ENCODE data around the gene CAMK4.
"Not testable (repeated sequence)": the region's sequence is repeated elsewhere in the genome, so short reads cannot be mapped to it uniquely, and the experiment has no call there.

Gene CAMK4

GRCh38 chr5:111337133-111337532 is 112.9 kb downstream of the CAMK4 start:
- Mint-ChIP-seq H3K9me3 (no peaks in the 10 kb centered on the region), H3K27ac (no peak overlapping the region), H3K36me3 (ENCODE audit: low read depth) (no peaks in the 10 kb centered on the region), H3K27me3 (no peaks in the 10 kb centered on the region), H3K4me3 (no peak overlapping the region), H3K4me1 (ENCODE audit: low read depth) (no peaks in the 10 kb centered on the region)
- intact Hi-C loops (cut with micrococcal nuclease), result no loop called here

GRCh38 chr5:111337688-111338087 is 113.5 kb downstream of the CAMK4 start:
- no peak overlapping the region for H3K4me3 Mint-ChIP-seq
- H3K4me1 Mint-ChIP-seq (ENCODE audit: low read depth), result no peaks in the 10 kb centered on the region

GRCh38 chr5:111345731-111346130 is 121.5 kb downstream of the CAMK4 start:
- H3K36me3 Mint-ChIP-seq (ENCODE audit: low read depth), result no peaks in the 10 kb centered on the region

More at GRCh38 chr5:111337688-111338087, 113.5 kb downstream of the CAMK4 start:
- H3K27me3 Mint-ChIP-seq, result no peaks in the 10 kb centered on the region
- H3K27ac Mint-ChIP-seq, result no peak overlapping the region
- intact Hi-C loops (cut with micrococcal nuclease), result no loop called here
- H3K9me3 Mint-ChIP-seq, result no peaks in the 10 kb centered on the region
- H3K36me3 Mint-ChIP-seq (ENCODE audit: low read depth), result no peaks in the 10 kb centered on the region

GRCh38 chr5:111347021-111347420 is 122.8 kb downstream of the CAMK4 start:
- H3K27ac Mint-ChIP-seq, result no peak overlapping the region
- no peaks in the 10 kb centered on the region for H3K9me3 Mint-ChIP-seq
- intact Hi-C loops (cut with micrococcal nuclease), result no loop called here
- no peak overlapping the region for H3K4me3 Mint-ChIP-seq
- no peaks in the 10 kb centered on the region for H3K4me1 Mint-ChIP-seq (ENCODE audit: low read depth)
- no peaks in the 10 kb centered on the region for H3K36me3 Mint-ChIP-seq (ENCODE audit: low read depth)
- H3K27me3 Mint-ChIP-seq, result no peaks in the 10 kb centered on the region

More at GRCh38 chr5:111345731-111346130, 121.5 kb downstream of the CAMK4 start:
- intact Hi-C loops (cut with micrococcal nuclease), result no loop called here
- Mint-ChIP-seq H3K4me3 (no peak overlapping the region), H3K27me3 (no peaks in the 10 kb centered on the region), H3K27ac (no peak overlapping the region), H3K9me3 (no peaks in the 10 kb centered on the region), H3K4me1 (ENCODE audit: low read depth) (no peaks in the 10 kb centered on the region)

- H3K4me1 Mint-ChIP-seq (ENCODE audit: low read depth), result no peaks in the 10 kb centered on the region
- intact Hi-C loops (cut with micrococcal nuclease), result no loop called here
- no peaks in the 10 kb centered on the region for H3K27me3 Mint-ChIP-seq
- H3K27ac Mint-ChIP-seq, result no peak overlapping the region
- no peak overlapping the region for H3K4me3 Mint-ChIP-seq
- no peaks in the 10 kb centered on the region for H3K9me3 Mint-ChIP-seq
- no peaks in the 10 kb centered on the region for H3K36me3 Mint-ChIP-seq (ENCODE audit: low read depth)
Observed at GRCh38 chr5:111348661-111349329, 124.6 kb downstream of the CAMK4 start.

- intact Hi-C loops (cut with micrococcal nuclease), result no loop called here
- Mint-ChIP-seq H3K9me3 (no peaks in the 10 kb centered on the region), H3K4me3 (no peak overlapping the region), H3K4me1 (ENCODE audit: low read depth) (no peaks in the 10 kb centered on the region), H3K27me3 (no peaks in the 10 kb centered on the region), H3K36me3 (ENCODE audit: low read depth) (no peaks in the 10 kb centered on the region), H3K27ac (no peak overlapping the region)
Observed at GRCh38 chr5:111349429-111349828, 125.2 kb downstream of the CAMK4 start.

GRCh38 chr5:111353035-111353434 is 128.9 kb downstream of the CAMK4 start:
- intact Hi-C loops (cut with micrococcal nuclease), result no loop called here
- Mint-ChIP-seq H3K27ac (no peak overlapping the region), H3K9me3 (no peaks in the 10 kb centered on the region), H3K36me3 (ENCODE audit: low read depth) (no peaks in the 10 kb centered on the region), H3K27me3 (no peaks in the 10 kb centered on the region), H3K4me3 (no peak overlapping the region), H3K4me1 (ENCODE audit: low read depth) (no peaks in the 10 kb centered on the region)

GRCh38 chr5:111358726-111359125 is 134.5 kb downstream of the CAMK4 start:
- H3K4me1 Mint-ChIP-seq (ENCODE audit: low read depth); intact Hi-C loops (cut with micrococcal nuclease); H3K4me3 Mint-ChIP-seq; H3K9me3 Mint-ChIP-seq; H3K36me3 Mint-ChIP-seq (ENCODE audit: low read depth); H3K27me3 Mint-ChIP-seq; H3K27ac Mint-ChIP-seq: not testable (repeated sequence)

GRCh38 chr5:111360173-111360572 is 136.0 kb downstream of the CAMK4 start:
- Mint-ChIP-seq H3K36me3 (ENCODE audit: low read depth) (no peaks in the 10 kb centered on the region), H3K4me3 (no peak overlapping the region), H3K4me1 (ENCODE audit: low read depth) (no peaks in the 10 kb centered on the region), H3K27me3 (no peaks in the 10 kb centered on the region), H3K9me3 (peaks cover 8% of the 10 kb centered on the region), H3K27ac (no peak overlapping the region)
- intact Hi-C loops (cut with micrococcal nuclease), result no loop called here

GRCh38 chr5:111364992-111365391 is 140.8 kb downstream of the CAMK4 start:
- no peaks in the 10 kb centered on the region for H3K9me3 Mint-ChIP-seq
- intact Hi-C loops (cut with micrococcal nuclease), result no loop called here
- H3K4me1 Mint-ChIP-seq (ENCODE audit: low read depth), result no peaks in the 10 kb centered on the region
- no peaks in the 10 kb centered on the region for H3K36me3 Mint-ChIP-seq (ENCODE audit: low read depth)
- H3K27me3 Mint-ChIP-seq, result no peaks in the 10 kb centered on the region
- H3K4me3 Mint-ChIP-seq, result no peak overlapping the region
- no peak overlapping the region for H3K27ac Mint-ChIP-seq

- no peaks in the 10 kb centered on the region for H3K27me3 Mint-ChIP-seq
- no peaks in the 10 kb centered on the region for H3K4me1 Mint-ChIP-seq (ENCODE audit: low read depth)
- no peak overlapping the region for H3K27ac Mint-ChIP-seq
- peaks cover 8% of the 10 kb centered on the region for H3K9me3 Mint-ChIP-seq
- no peak overlapping the region for H3K4me3 Mint-ChIP-seq
- H3K36me3 Mint-ChIP-seq (ENCODE audit: low read depth), result no peaks in the 10 kb centered on the region
- intact Hi-C loops (cut with micrococcal nuclease), result no loop called here
Observed at GRCh38 chr5:111366388-111366787, 142.2 kb downstream of the CAMK4 start.

- no peaks in the 10 kb centered on the region for H3K4me1 Mint-ChIP-seq (ENCODE audit: low read depth)
Observed at GRCh38 chr5:111367115-111367514, 142.9 kb downstream of the CAMK4 start.

GRCh38 chr5:111372799-111373198 is 148.6 kb downstream of the CAMK4 start:
- Mint-ChIP-seq H3K4me3 (no peak overlapping the region), H3K36me3 (ENCODE audit: low read depth) (no peaks in the 10 kb centered on the region), H3K27me3 (no peaks in the 10 kb centered on the region), H3K9me3 (peaks cover 8% of the 10 kb centered on the region), H3K4me1 (ENCODE audit: low read depth) (no peaks in the 10 kb centered on the region), H3K27ac (no peak overlapping the region)
- intact Hi-C loops (cut with micrococcal nuclease), result no loop called here

More at GRCh38 chr5:111367115-111367514, 142.9 kb downstream of the CAMK4 start:
- H3K27ac Mint-ChIP-seq, result no peak overlapping the region
- intact Hi-C loops (cut with micrococcal nuclease), result no loop called here
- H3K9me3 Mint-ChIP-seq, result peaks cover 8% of the 10 kb centered on the region
- no peaks in the 10 kb centered on the region for H3K36me3 Mint-ChIP-seq (ENCODE audit: low read depth)
- H3K27me3 Mint-ChIP-seq, result no peaks in the 10 kb centered on the region
- H3K4me3 Mint-ChIP-seq, result no peak overlapping the region

- no peaks in the 10 kb centered on the region for H3K4me1 Mint-ChIP-seq (ENCODE audit: low read depth)
- no peak overlapping the region for H3K4me3 Mint-ChIP-seq
- intact Hi-C loops (cut with micrococcal nuclease), result no loop called here
- peaks cover 8% of the 10 kb centered on the region for H3K9me3 Mint-ChIP-seq
- no peaks in the 10 kb centered on the region for H3K36me3 Mint-ChIP-seq (ENCODE audit: low read depth)
- H3K27me3 Mint-ChIP-seq, result no peaks in the 10 kb centered on the region
- H3K27ac Mint-ChIP-seq, result no peak overlapping the region
Observed at GRCh38 chr5:111374380-111374779, 150.2 kb downstream of the CAMK4 start.

GRCh38 chr5:111375645-111376044 is 151.5 kb downstream of the CAMK4 start:
- no peaks in the 10 kb centered on the region for H3K4me1 Mint-ChIP-seq (ENCODE audit: low read depth)
- no peak overlapping the region for H3K4me3 Mint-ChIP-seq
- H3K27ac Mint-ChIP-seq, result no peak overlapping the region
- no peaks in the 10 kb centered on the region for H3K27me3 Mint-ChIP-seq
- no peaks in the 10 kb centered on the region for H3K36me3 Mint-ChIP-seq (ENCODE audit: low read depth)
- intact Hi-C loops (cut with micrococcal nuclease), result no loop called here
- peaks cover 7% of the 10 kb centered on the region for H3K9me3 Mint-ChIP-seq

Data from dendritic cell treated with granulocyte-macrophage colony-stimulating factor and Interleukin-4, amounts not matched to agents 40 ng/mL and 50 ng/mL, for 4 days (primary cell).